SU-DHL-6 (cell line): ENCODE measurements around the gene RBL2.
"Not testable (repeated sequence)": the region's sequence is repeated elsewhere in the genome, so short reads cannot be mapped to it uniquely, and the experiment has no call there.

Experiments used
- EZH2phosphoT487 ChIP-seq: fragments of 200-600 bp; sonication (generic), shearing (Covaris generic); conservative IDR thresholded peaks from 2 replicates; pipeline ENCODE4 v1.6.1; 2018; ENCODE audit warnings: mild to moderate bottlenecking, antibody characterized with exemption, low read length, moderate library complexity, mixed read lengths
- TF ChIP-seq, protein P1 (sequence below): fragments of 200-600 bp; sonication (generic); IDR thresholded peaks from one replicate; pipeline ENCODE4 v1.5.1; 2017; ENCODE audit warnings: antibody characterized with exemption, mild to moderate bottlenecking, low read length, moderate library complexity; ENCODE audit not compliant: insufficient read depth, poor library complexity, severe bottlenecking

DNA sequence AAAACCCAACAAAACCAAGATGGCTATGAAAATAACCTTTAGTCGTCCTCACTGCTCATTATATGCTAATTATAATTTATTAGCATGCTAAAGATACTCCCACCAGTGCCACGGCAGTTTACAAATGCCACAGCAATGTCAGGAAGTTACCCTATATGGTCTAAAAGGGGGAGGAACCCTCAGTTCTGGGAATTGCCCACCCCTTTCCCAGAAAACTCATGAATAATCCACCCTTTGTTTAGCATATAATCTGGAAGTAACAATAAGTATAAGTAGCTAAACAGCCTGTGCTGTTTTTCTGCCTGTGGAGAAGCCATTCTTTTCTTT is 14.9 kb upstream of the RBL2 start:
- TF ChIP-seq, protein P1, sequence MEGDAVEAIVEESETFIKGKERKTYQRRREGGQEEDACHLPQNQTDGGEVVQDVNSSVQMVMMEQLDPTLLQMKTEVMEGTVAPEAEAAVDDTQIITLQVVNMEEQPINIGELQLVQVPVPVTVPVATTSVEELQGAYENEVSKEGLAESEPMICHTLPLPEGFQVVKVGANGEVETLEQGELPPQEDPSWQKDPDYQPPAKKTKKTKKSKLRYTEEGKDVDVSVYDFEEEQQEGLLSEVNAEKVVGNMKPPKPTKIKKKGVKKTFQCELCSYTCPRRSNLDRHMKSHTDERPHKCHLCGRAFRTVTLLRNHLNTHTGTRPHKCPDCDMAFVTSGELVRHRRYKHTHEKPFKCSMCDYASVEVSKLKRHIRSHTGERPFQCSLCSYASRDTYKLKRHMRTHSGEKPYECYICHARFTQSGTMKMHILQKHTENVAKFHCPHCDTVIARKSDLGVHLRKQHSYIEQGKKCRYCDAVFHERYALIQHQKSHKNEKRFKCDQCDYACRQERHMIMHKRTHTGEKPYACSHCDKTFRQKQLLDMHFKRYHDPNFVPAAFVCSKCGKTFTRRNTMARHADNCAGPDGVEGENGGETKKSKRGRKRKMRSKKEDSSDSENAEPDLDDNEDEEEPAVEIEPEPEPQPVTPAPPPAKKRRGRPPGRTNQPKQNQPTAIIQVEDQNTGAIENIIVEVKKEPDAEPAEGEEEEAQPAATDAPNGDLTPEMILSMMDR = not testable (repeated sequence)
- not testable (repeated sequence) for TF ChIP-seq EZH2phosphoT487
